Suprapubic skin (tissue), 4 donors: ENCODE measurements around the gene DRAM1.

Experiments used
- EP300 ChIP-seq: sonication (generic); formaldehyde crosslinking; IDR thresholded peaks from one replicate; pipeline ENCODE4 v1.6.1; 2017; ENCODE audit warnings: antibody characterized with exemption
- POLR2A ChIP-seq, 2 donors: fragments of 450-650 bp; IDR thresholded peaks; one replicate each; pipeline ENCODE4 v1.6.1; 2017; ENCODE audit warnings: antibody characterized with exemption in 2 of 2, mild to moderate bottlenecking in 2 of 2, moderate library complexity in 2 of 2
- POLR2AphosphoS5 ChIP-seq, 3 donors: sonication (generic); formaldehyde crosslinking; IDR thresholded peaks; one replicate each; pipeline ENCODE4 v1.6.1; 2017; ENCODE audit warnings: antibody characterized with exemption in 3 of 3
- TF ChIP-seq, protein P1 (sequence below), 2 donors: fragments of 200-600 bp in 1 of 2; fragments of 450-650 bp in 1 of 2; sonication (generic) in 1 of 2; IDR thresholded peaks; one replicate each; pipeline ENCODE4 v1.5.1; 2016 to 2019; ENCODE audit warnings: antibody characterized with exemption in 2 of 2, mild to moderate bottlenecking in 1 of 2, moderate library complexity in 1 of 2

DNA sequence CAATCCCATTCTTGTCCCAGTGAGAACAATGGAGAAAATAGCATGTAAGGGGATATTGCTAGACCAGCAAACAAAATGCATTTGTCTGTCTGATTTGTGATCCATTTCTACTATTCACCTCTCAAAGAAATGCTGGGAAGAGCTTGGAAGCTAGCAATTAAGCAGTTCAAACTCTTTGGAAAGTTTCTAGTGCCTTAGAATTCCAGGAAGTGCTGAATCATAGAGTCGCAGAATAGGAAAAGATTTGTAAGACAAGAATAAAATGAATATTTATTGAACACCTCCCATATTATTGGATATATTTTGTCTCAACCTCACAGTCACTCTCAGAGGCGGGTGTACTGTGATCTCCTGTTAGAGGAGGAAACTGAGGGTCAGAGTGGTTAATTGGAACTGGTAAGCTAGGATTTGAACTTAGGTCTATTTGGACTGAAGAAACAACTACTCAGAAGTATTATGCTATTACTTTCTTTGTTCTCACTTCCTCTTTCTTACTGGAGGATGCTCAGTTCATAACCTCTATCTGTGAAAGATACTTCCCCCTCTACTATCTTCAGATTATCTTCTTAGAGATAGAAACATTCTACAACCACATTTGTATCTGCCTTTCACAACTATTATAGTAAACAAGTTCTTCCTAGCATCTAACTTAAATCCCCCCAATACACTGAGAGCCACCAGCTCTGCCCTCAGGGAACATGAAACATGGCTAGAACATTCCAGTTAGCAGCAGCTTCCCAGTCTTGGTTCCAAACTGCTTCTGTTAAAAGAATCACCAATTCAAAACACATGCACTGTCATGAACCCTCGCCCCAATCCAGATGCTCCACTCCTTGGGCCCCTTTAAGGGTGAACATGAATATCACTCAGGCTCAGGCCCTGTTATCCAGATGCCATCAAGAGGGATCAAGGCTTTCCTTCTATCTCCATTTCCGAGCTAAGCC, 64.2 kb downstream of the DRAM1 start:
- TF ChIP-seq, protein P1, sequence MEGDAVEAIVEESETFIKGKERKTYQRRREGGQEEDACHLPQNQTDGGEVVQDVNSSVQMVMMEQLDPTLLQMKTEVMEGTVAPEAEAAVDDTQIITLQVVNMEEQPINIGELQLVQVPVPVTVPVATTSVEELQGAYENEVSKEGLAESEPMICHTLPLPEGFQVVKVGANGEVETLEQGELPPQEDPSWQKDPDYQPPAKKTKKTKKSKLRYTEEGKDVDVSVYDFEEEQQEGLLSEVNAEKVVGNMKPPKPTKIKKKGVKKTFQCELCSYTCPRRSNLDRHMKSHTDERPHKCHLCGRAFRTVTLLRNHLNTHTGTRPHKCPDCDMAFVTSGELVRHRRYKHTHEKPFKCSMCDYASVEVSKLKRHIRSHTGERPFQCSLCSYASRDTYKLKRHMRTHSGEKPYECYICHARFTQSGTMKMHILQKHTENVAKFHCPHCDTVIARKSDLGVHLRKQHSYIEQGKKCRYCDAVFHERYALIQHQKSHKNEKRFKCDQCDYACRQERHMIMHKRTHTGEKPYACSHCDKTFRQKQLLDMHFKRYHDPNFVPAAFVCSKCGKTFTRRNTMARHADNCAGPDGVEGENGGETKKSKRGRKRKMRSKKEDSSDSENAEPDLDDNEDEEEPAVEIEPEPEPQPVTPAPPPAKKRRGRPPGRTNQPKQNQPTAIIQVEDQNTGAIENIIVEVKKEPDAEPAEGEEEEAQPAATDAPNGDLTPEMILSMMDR (IDR thresholded peaks at IDR 0.05): no peak
- TF ChIP-seq POLR2A (IDR thresholded peaks at IDR 0.05): no peak
- TF ChIP-seq EP300: no peak
- TF ChIP-seq POLR2AphosphoS5 (IDR thresholded peaks at IDR 0.05): no peak
